ENCODE results near the gene PLEKHO2. TPM values are rescaled to one million over a fixed set of nuclear protein-coding genes. Genes with fewer than 3 reads are reported as not detected.

Gene PLEKHO2
- total RNA-seq, 1 experiment from 2014 or later: 7.9 TPM

DNA sequence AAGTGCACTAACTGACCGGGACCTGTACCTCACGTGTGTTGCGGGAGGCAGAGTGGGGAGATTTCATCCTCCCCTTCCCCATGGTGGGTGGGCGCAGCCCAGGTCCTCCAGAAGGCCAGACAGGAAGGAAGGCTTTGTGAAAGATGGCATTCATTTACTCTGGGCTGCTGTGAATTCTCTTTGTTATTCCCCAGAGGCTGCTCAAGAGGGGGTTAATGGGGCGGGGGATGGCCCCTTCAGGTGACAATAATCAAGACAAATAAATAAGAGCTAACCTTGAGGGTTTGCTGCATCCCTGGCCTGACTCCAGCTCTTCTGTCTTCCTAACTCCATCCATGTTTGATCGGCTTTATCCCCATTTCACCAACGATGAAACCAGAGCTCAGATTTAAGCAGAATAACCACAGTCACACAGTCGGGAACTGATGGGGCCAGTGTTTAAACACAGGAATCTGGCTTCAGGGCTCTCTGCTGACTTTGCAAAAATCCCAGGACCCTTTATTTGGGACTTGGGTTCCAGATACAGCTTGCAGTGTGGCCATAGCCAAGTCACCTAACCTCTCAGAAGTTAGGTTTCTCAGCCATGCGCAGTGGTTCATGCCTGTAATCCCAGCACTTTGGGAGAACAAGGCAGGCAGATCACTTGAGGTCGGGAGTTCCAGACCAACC, 32.8 kb upstream of the PLEKHO2 start:
- ChIA-PET POLR2A (ENCODE audit: unreplicated experiment) (no interaction called here), CTCF (interaction anchor here (0.5 to 1.7 kb wide), 5 partner anchors 17 to 598 kb away, joined by 3 to 9 read pairs (median 3); partner anchors contain the start of gene PIF1)
- BruUV-seq (replicated peaks): no TSS peak
- DNase-seq: no peak
- Histone ChIP-seq H3K4me1 (replicated peaks; ENCODE audit: insufficient read depth) (no peaks in the 10 kb centered on the region), H2AFZ (no peak overlapping the region), H3K27me3 (ENCODE audit: insufficient read depth, low read depth) (no peaks in the 10 kb centered on the region), H3K79me2 (ENCODE audit: low read depth) (no peaks in the 10 kb centered on the region), H3K9me2 (ENCODE audit: insufficient read depth) (no peaks in the 10 kb centered on the region), H3K4me3 (no peak overlapping the region), H3K27ac (no peak overlapping the region), H3K36me3 (ENCODE audit: low read depth) (no peaks in the 10 kb centered on the region), H3K4me2 (no peak overlapping the region), H3K9me3 (ENCODE audit: insufficient read depth, low read depth) (no peaks in the 10 kb centered on the region), H3F3A (ENCODE audit: insufficient read depth, low read depth) (0 out of 2 replicates have a peak, but pooled peaks cover 3% of the 10 kb centered on the region), H4K20me1 (ENCODE audit: insufficient read depth) (no peaks in the 10 kb centered on the region)
- intact Hi-C loops (cut with micrococcal nuclease; ENCODE audit: unreplicated experiment): no loop called here
- TF ChIP-seq, protein P1, sequence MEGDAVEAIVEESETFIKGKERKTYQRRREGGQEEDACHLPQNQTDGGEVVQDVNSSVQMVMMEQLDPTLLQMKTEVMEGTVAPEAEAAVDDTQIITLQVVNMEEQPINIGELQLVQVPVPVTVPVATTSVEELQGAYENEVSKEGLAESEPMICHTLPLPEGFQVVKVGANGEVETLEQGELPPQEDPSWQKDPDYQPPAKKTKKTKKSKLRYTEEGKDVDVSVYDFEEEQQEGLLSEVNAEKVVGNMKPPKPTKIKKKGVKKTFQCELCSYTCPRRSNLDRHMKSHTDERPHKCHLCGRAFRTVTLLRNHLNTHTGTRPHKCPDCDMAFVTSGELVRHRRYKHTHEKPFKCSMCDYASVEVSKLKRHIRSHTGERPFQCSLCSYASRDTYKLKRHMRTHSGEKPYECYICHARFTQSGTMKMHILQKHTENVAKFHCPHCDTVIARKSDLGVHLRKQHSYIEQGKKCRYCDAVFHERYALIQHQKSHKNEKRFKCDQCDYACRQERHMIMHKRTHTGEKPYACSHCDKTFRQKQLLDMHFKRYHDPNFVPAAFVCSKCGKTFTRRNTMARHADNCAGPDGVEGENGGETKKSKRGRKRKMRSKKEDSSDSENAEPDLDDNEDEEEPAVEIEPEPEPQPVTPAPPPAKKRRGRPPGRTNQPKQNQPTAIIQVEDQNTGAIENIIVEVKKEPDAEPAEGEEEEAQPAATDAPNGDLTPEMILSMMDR (conservative IDR thresholded peaks at IDR 0.05): no peak

DNA sequence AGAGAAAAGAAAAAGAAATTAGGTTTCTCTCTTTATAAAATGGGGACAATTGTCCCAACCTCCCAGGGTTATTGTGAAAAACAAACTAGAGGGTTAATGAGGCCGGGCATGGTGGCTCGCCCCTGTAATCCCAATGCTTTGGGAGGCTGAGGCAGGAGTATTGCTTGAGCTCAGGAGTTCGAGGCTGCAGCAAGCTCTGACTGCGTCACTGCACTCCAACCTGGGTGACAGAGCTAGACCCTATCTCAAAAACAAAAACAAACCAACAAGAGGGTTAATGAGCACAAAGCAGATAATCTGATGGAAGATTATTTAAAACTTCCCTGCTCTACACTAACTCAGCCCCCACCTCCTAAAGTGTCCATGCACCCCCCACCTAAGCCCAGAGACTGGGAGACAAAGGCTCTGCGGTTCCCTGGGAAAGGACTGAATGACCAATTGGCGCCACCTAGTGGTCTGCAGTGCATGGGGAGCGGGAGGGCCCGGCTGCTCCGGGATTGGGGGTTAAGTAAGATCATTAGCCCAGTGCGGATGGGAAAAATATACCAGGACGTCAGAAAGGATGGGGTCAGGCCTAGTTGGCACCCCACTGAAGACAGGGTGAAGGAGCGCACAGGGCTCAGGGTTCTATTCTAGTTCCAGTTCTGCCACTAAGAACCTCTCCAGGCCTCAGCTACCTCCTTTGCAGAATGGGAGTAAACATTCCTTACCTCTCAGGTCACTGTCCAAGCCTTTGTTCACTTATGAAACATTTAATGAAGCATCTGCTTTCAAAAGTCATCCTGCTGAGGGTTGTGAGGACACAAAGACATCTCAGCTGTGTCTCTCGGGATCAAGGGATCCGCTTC, 31.8 kb upstream of the PLEKHO2 start:
- BruUV-seq (replicated peaks): no TSS peak
- no peaks in the 10 kb centered on the region for H3K27me3 ChIP-seq (ENCODE audit: insufficient read depth, low read depth)
- no peak overlapping the region for H3K4me3 ChIP-seq
- ChIA-PET CTCF (interaction anchor here (0.6 to 1.7 kb wide), 7 partner anchors 16 to 597 kb away, joined by 3 to 9 read pairs (median 3); partner anchors contain the start of gene PIF1), POLR2A (ENCODE audit: unreplicated experiment) (interaction anchor here (0.7 kb wide), 1 partner anchor 1317 kb away, joined by 3 read pairs; no protein-coding TSS in a partner anchor)
- no peaks in the 10 kb centered on the region for H3K9me2 ChIP-seq (ENCODE audit: insufficient read depth)
- no peak overlapping the region for H3K27ac ChIP-seq
- H3K9me3 ChIP-seq (ENCODE audit: insufficient read depth, low read depth): no peaks in the 10 kb centered on the region
- no peaks in the 10 kb centered on the region for H3K79me2 ChIP-seq (ENCODE audit: low read depth)
- H2AFZ ChIP-seq: no peak overlapping the region
- H3K36me3 ChIP-seq (ENCODE audit: low read depth): no peaks in the 10 kb centered on the region
- 0 out of 2 replicates have a peak, but pooled peaks cover 3% of the 10 kb centered on the region for H3F3A ChIP-seq (ENCODE audit: insufficient read depth, low read depth)
- H4K20me1 ChIP-seq (ENCODE audit: insufficient read depth): no peaks in the 10 kb centered on the region
- H3K4me1 ChIP-seq (replicated peaks; ENCODE audit: insufficient read depth): no peaks in the 10 kb centered on the region
- DNase-seq: peak in 1 of 2 experiments; percentile 69
- intact Hi-C loops (cut with micrococcal nuclease; ENCODE audit: unreplicated experiment): loop anchor here (1.0 to 2.0 kb wide), 2 partner anchors 79 to 123 kb away; no protein-coding TSS in a partner anchor
- no peak for TF ChIP-seq EZH2 (IDR thresholded peaks at IDR 0.05; ENCODE audit: low read depth)
- TF ChIP-seq, protein P1 (conservative IDR thresholded peaks at IDR 0.05): peak; percentile 93
- no peak overlapping the region for H3K4me2 ChIP-seq

DNA sequence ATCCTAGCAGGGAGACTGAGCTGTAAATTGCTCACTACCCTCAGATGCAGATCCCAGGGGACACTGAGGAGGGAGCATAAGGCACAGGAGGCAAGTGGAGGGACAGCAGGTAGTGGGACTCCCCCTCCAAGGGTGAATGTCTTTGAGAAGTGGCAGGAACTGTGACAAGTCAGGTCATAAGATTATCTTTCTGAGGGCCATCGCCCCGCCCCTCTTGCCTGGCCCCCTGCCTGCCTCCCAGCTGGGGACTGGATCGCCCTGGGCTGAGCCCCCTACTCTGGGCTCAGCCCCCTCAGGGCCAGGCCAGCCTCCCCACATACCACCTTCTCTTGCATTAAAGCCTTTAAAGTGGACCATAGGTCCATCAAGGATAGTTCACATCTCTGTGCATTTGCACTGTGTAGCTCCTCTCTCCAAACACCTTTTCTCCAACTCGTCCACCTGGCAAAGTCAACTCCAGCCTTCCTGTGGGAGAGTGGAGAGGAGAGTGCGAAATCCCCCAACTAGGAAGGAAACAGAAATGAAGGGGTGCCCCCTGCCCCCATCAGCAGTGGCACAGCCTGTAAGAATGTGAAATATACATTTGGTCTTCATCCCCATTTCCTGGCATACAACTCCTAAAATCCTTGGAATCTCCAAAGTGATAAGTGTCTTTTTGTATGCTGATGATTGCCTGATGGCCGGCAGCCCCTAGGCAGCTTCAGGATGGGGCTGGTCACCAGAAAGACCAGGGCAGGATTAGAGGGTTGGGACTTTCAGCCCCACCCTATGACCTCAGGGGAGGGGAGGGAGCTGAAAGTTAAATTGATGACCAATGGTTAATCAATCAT, 31.0 kb upstream of the PLEKHO2 start:
- CTCF ChIA-PET: interaction anchor here (1.4 to 1.7 kb wide), 2 partner anchors 62 to 70 kb away, joined by 3 to 9 read pairs; no protein-coding TSS in a partner anchor
- no peak for DNase-seq
- Histone ChIP-seq H3K36me3 (ENCODE audit: low read depth) (no peaks in the 10 kb centered on the region), H3K4me1 (replicated peaks; ENCODE audit: insufficient read depth) (no peaks in the 10 kb centered on the region), H3K9me3 (ENCODE audit: insufficient read depth, low read depth) (no peaks in the 10 kb centered on the region), H3K9me2 (ENCODE audit: insufficient read depth) (no peaks in the 10 kb centered on the region), H3K4me2 (no peak overlapping the region), H3K4me3 (no peak overlapping the region), H3K27me3 (ENCODE audit: insufficient read depth, low read depth) (no peaks in the 10 kb centered on the region), H3F3A (ENCODE audit: insufficient read depth, low read depth) (0 out of 2 replicates have a peak, but pooled peaks cover 3% of the 10 kb centered on the region), H3K27ac (no peak overlapping the region), H3K79me2 (ENCODE audit: low read depth) (no peaks in the 10 kb centered on the region), H4K20me1 (ENCODE audit: insufficient read depth) (no peaks in the 10 kb centered on the region), H2AFZ (no peak overlapping the region)
- BruUV-seq (replicated peaks): no TSS peak
- POLR2A ChIA-PET (ENCODE audit: unreplicated experiment): interaction anchor here (0.7 kb wide), 1 partner anchor 1316 kb away, joined by 3 read pairs; no protein-coding TSS in a partner anchor
- intact Hi-C loops (cut with micrococcal nuclease; ENCODE audit: unreplicated experiment): loop anchor here (1.0 to 2.0 kb wide), 2 partner anchors 79 to 124 kb away; no protein-coding TSS in a partner anchor
- TF ChIP-seq, protein P1 (conservative IDR thresholded peaks at IDR 0.05): no peak
- no peak for TF ChIP-seq EZH2 (IDR thresholded peaks at IDR 0.05; ENCODE audit: low read depth)

All from PC-9 (cell line).